ENCODE measurements around the gene TMIGD2. TPM values are rescaled to one million over a fixed set of nuclear protein-coding genes. Genes with fewer than 3 reads are reported as not detected.
A peak's percentile ranks its signal among the peaks of the same experiment; 100 is the strongest.

The TMIGD2 gene
- polyA plus RNA-seq, 1 donor from 2014 or later = not detected

GRCh38 chr19:4267101-4267900 is 34.9 kb downstream of the TMIGD2 start:
- Histone ChIP-seq H3K9me2 (ENCODE audit: insufficient read depth, low read length) (no peaks in the 10 kb centered on the region), H3K79me2 (replicated peaks; ENCODE audit: insufficient read depth, low read length) (no peaks in the 10 kb centered on the region), H3K27ac (ENCODE audit: low read length) (no peak overlapping the region), H3K36me3 (ENCODE audit: insufficient read depth, low read length) (no peaks in the 10 kb centered on the region), H3F3A (ENCODE audit: insufficient read depth, low read length, poor library complexity, severe bottlenecking) (no peaks in the 10 kb centered on the region), H3K27me3 (ENCODE audit: insufficient read depth, low read depth, low read length) (no peaks in the 10 kb centered on the region), H4K20me1 (ENCODE audit: insufficient read depth) (no peaks in the 10 kb centered on the region), H3K9me3 (ENCODE audit: low read length) (no peaks in the 10 kb centered on the region), H3K4me2 (ENCODE audit: low read length) (no peak overlapping the region), H2AFZ (ENCODE audit: low read depth, low read length) (no peak overlapping the region), H3K4me3 (ENCODE audit: low read length) (no peak overlapping the region), H3K9ac (ENCODE audit: low read length) (no peak overlapping the region)
- peak; percentile 69 for TF ChIP-seq SMC3 (conservative IDR thresholded peaks at IDR 0.05; ENCODE audit: poor library complexity)
- TF ChIP-seq TAF1 (IDR thresholded peaks at IDR 0.05; ENCODE audit: low read depth) = no peak
- TF ChIP-seq REST (IDR thresholded peaks at IDR 0.05; ENCODE audit: borderline replicate concordance) = no peak
- peak; percentile 82 for TF ChIP-seq CTCF (IDR thresholded peaks at IDR 0.05; ENCODE audit: poor library complexity, severe bottlenecking)
- TF ChIP-seq RAD21 (conservative IDR thresholded peaks at IDR 0.05) = peak; percentile 83
- TF ChIP-seq EZH2 (IDR thresholded peaks at IDR 0.05; ENCODE audit: borderline replicate concordance, insufficient read depth, low read length, poor library complexity, severe bottlenecking) = no peak
- TF ChIP-seq MXI1 (conservative IDR thresholded peaks at IDR 0.05; ENCODE audit: poor library complexity, severe bottlenecking) = peak; percentile 24

GRCh38 chr19:4266253-4267000 is 35.8 kb downstream of the TMIGD2 start:
- Histone ChIP-seq H3K4me3 (ENCODE audit: low read length) (no peak overlapping the region), H3F3A (ENCODE audit: insufficient read depth, low read length, poor library complexity, severe bottlenecking) (no peaks in the 10 kb centered on the region), H4K20me1 (ENCODE audit: insufficient read depth) (no peaks in the 10 kb centered on the region), H3K27ac (ENCODE audit: low read length) (no peak overlapping the region), H3K79me2 (replicated peaks; ENCODE audit: insufficient read depth, low read length) (no peaks in the 10 kb centered on the region), H3K36me3 (ENCODE audit: insufficient read depth, low read length) (no peaks in the 10 kb centered on the region), H3K9ac (ENCODE audit: low read length) (no peak overlapping the region), H3K27me3 (ENCODE audit: insufficient read depth, low read depth, low read length) (no peaks in the 10 kb centered on the region), H2AFZ (ENCODE audit: low read depth, low read length) (no peak overlapping the region), H3K9me2 (ENCODE audit: insufficient read depth, low read length) (no peaks in the 10 kb centered on the region), H3K4me2 (ENCODE audit: low read length) (no peak overlapping the region), H3K9me3 (ENCODE audit: low read length) (no peaks in the 10 kb centered on the region)
- no peak for TF ChIP-seq EP300 (conservative IDR thresholded peaks at IDR 0.05; ENCODE audit: poor library complexity, severe bottlenecking)
- TF ChIP-seq EZH2 (IDR thresholded peaks at IDR 0.05; ENCODE audit: borderline replicate concordance, insufficient read depth, low read length, poor library complexity, severe bottlenecking) = no peak
- no peak for TF ChIP-seq RAD21 (conservative IDR thresholded peaks at IDR 0.05)
- TF ChIP-seq POLR2AphosphoS5 (IDR thresholded peaks at IDR 0.05) = no peak
- TF ChIP-seq SMC3 (conservative IDR thresholded peaks at IDR 0.05; ENCODE audit: poor library complexity) = no peak
- no peak for TF ChIP-seq REST (IDR thresholded peaks at IDR 0.05; ENCODE audit: borderline replicate concordance)
- TF ChIP-seq MXI1 (conservative IDR thresholded peaks at IDR 0.05; ENCODE audit: poor library complexity, severe bottlenecking) = no peak
- TF ChIP-seq CTCF (IDR thresholded peaks at IDR 0.05; ENCODE audit: poor library complexity, severe bottlenecking) = no peak
- no peak for TF ChIP-seq TAF1 (IDR thresholded peaks at IDR 0.05; ENCODE audit: low read depth)
